ENCODE data around the gene SHTN1.

Gene SHTN1

DNA sequence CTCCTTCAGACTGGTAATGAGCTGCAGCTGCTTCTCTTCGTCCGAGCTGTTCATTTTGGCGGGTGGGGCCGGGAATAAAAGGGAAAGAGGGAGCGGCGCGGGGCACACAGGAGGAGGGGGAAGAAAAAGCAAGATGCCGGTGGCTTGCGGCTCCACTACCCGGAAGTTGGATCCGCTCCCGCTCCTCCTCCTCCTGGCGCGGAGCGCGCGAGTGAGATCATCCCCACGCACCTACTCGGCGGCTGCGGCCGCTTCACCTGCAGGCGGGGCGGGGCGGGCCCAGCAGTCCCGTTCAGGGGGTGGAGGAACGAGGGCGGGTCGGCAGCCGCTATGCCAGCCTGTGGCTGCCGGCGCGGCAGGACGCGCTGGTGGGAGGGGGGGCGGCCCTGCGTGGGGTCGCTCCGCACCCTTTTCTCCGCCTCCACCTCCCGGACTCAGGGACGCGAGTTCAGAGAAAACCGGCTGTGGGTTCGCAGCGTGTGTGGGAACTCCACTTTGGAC is at the start of gene SHTN1:
SHTN1 (minus strand) TSS at position 162 of the 501 bp plus-strand sequence; CDS start at position 54, 108 bp downstream.
- no peak for DNase-seq

GRCh38 chr10:117053482-117053881 is 48.5 kb upstream of the SHTN1 start:
- DNase-seq, result no peak

DNA sequence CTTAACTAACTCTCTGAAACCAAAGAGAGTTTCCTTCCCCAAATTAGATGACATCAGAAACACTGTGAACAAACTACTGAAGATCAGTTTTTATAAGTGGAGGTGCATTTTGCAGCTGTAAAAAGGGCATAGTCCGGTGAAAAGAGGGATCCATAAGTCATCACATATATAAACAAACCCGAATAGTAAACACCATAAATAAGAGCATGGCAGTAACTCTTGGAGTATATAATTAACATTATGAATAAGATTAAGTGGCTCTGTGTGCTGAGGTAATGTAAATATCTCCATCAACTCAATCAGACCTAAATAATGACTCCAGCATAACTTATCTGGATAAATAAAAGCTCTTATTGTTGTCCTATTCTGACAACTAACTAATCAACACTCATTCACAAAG is 43.0 kb upstream of the SHTN1 start:
- DNase-seq, result no peak

DNA sequence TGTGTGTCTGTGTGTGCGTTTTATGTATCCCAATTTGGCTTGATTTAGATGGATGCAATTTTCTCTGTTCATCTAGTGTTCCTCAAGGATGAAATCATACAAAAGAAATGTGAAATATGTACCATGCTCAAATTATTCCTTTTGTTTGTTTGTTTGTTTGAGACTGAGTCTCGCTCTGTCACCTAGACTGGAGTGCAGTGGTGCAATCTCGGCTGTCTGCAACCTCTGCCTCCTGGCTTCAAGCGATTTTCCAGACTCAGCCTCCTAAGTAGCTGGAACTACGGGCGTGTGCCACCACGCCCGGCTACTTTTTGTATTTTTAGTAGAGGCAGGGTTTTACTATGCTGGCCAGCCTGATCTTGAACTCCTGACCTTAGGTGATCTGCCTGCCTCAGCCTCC is 11.3 kb upstream of the SHTN1 start:
- DNase-seq, result no peak

DNA sequence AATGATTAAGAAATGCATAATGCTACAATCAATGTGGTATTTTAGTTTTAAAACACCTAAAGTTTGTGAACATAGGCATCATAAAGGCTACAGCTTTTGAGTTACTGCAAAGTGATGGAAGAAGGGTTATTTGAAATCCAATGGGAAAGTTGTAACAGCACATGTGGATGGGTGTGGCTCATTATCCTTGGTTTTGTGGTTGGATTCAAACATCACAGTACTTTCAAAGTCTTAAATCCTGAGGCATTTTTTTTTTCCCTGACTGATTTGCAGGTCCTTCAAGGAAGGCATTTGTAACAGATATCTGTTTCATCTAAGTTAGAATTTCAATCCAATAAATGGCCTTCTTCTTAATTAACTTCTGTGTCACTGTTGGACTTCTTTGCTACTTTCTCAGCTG is 9.8 kb upstream of the SHTN1 start:
- no peak for DNase-seq

- DNase-seq, result no peak
Measured at GRCh38 chr10:117007080-117007479, 2.1 kb upstream of the SHTN1 start.

DNA sequence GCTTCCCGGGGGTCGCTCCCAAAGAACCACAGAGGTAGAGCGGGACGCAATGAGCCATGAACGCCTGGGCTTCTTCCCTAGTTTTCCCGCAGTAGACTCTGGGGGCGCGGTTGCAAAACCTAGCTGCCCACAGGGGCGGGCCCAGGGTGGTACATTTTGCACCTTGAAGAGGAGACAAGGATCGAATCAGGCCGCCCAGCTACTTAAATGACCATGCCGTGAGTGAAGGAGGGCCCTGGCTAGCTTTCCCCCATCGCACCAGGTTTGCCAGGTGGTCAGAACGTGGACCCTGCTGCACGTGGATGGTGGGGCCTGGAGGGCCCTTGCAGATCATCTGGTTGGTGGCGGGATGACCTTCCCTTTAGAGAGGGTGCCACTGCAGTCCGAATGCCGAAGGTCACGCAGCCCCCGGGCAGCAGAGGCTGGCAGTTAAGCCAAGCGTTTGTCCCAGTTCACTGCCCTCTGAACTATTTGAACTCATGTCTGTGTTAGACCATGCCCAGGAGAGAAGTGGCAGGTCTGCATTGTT is 604 bp upstream of the SHTN1 start:
- no peak for DNase-seq

GRCh38 chr10:117004227-117005025 is 561 bp downstream of the SHTN1 start:
- no peak for DNase-seq

- no peak for DNase-seq
Measured at GRCh38 chr10:117003336-117003735, 1.7 kb downstream of the SHTN1 start.

GRCh38 chr10:117002206-117002605 is 2.8 kb downstream of the SHTN1 start:
- no peak for DNase-seq

GRCh38 chr10:117001144-117001543 is 3.8 kb downstream of the SHTN1 start:
- DNase-seq, result no peak

DNA sequence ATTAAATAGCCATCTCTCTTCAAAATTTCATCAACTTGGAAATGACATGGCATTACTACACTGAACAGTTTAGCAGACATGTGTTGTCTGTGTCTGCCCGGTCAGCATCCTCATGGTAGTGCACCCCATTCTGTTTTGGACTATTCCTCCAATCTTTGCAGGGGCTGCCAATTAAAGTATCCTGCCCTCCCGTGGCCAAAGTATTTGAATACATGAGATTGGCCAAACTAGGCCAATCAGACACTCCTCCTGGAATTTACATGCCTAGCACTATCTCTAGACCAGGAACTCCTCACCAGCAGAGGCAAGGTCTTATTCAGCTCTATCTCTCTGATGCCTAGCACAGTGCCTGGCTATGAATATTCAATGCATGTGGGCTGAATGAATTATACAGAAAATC is 4.4 kb downstream of the SHTN1 start:
- DNase-seq, result no peak

GRCh38 chr10:116998172-116998571 is 6.8 kb downstream of the SHTN1 start:
- DNase-seq, result no peak

DNA sequence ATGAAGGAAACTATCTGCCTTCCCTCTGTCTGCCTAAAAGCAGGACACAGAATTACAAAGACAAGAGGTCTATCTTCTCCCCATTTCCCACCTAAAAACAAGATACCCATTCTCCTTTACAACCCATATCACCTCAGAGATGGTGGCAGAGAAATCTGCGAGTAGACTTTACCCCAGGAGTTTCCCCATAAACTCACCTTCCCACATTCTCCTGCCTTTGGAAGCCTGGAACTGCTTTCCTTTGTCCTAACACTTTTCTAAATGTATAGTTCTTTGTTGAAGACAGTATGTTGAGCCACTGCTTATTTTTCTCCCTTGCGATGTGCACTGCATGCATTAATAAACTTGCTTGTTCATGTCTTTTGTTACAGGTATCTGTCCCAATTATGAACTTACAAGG is 8.0 kb downstream of the SHTN1 start:
- no peak for DNase-seq

- DNase-seq, result no peak
Measured at GRCh38 chr10:116995648-116996047, 9.3 kb downstream of the SHTN1 start.

GRCh38 chr10:116994113-116994890 is 10.7 kb downstream of the SHTN1 start:
- no peak for DNase-seq

DNA sequence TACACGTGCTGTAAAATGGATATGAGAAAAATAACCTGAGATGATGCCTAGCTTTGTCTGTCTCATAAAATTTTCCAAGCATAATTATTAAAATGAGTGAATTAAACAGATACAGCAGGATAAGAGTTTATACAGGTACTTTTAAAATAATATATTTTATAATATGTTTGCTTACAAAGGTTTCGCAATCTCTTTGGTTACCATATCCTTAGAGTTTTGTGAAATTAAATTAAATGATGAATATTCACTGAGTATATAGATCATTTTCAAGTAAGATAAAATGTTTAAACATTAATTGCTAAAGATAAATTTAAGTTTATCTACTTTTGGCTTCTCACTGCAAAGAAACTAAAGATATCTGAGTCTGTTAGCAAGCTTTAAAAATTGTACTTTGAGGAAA is 11.4 kb downstream of the SHTN1 start:
- no peak for DNase-seq

GRCh38 chr10:116992183-116992582 is 12.8 kb downstream of the SHTN1 start:
- DNase-seq, result no peak

DNA sequence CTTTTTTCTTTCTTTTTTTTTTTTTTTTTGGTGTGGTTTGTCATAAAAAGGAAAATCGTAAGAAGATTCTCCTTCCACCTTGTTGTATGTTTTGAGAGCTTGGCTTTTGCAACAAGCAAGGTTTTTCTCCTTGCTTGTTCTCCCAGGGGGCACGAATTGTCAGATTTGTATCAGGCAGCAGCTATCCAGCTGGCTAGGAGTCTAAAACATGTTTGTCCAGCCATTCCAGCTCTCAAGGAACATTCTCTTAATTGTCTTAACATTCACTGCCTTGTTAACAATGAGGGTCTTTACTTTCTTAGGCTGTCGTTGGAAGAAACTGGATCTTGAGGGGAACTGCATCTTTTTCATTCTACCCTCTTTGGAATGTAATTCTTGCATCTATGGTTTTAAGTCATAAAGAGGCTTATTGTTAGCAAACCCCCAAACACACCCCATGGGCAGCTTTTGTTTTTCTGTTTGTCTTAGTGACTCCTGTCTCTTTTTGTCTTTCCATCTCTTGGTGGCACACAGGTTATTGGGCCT is 14.6 kb downstream of the SHTN1 start:
- DNase-seq, result no peak

GRCh38 chr10:116989439-116989838 is 15.5 kb downstream of the SHTN1 start:
- DNase-seq, result no peak

GRCh38 chr10:116988311-116988710 is 16.7 kb downstream of the SHTN1 start:
- DNase-seq, result no peak

GRCh38 chr10:116985611-116986010 is 19.4 kb downstream of the SHTN1 start:
- DNase-seq, result no peak

DNA sequence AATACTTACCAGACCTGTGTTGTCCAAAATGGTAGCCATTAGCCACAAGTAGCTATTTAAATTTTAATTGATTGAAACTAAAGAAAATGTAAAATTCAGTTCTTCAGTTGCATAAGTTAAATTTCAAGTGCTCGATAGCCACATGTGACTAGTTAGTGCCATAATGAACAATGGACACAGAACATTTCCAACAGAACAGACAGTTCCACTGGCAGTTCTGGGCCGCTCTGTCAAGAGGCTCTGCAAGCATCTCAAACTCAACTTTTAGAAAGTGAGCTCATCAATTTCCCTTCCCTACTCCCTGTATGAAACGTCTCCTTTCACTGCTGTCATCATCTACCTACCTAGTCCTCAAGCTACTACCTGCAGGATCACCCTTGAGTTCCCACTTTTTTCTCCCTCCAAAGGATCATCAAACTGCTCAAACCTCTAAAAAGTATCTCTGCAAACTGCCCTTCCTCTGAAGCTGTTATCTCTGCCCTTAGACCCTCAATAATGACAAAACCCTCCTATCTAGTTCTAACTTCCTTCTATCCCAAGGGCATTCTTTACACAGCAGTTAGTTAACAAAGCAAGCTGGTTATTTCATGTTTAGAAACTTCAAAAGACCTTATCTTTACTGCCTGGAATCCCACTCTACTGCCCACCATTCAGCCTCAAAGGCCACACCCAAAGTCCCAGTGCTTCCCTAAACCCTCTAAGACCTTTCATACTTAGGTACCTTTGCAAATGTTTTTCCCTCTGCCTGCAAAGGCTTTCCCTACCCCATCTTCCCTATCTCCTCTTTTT is 20.6 kb downstream of the SHTN1 start:
- no peak for DNase-seq

Data from stimulated activated naive CD4-positive, alpha-beta T cell treated with Interleukin-2 at 50 U/mL for 16 hours (primary cell).